Vagina (tissue), 2 donors: ENCODE measurements around the gene PPP2R3A. TPM values are rescaled to one million over a fixed set of nuclear protein-coding genes. Genes with fewer than 3 reads are reported as not detected.

Source experiments
- DNase-seq, 2 donors: peaks; one replicate each; pipeline ENCODE4 v3.0.0-alpha.2; 2017; ENCODE audit errors: extremely low spot score in 2 of 2
- H3K27ac ChIP-seq: fragments of 200-600 bp; sonication (generic); one replicate; pipeline ENCODE4 v1.5.1; 2019
- H3K27me3 ChIP-seq: fragments of 200-600 bp; sonication (generic); one replicate; pipeline ENCODE4 v1.5.1; 2019
- H3K36me3 ChIP-seq, 2 donors: fragments of 200-600 bp; sonication (generic); one replicate each; pipeline ENCODE4 v1.5.1; 2017 to 2019
- H3K4me1 ChIP-seq: fragments of 200-600 bp; sonication (generic); one replicate; pipeline ENCODE4 v1.5.1; 2019
- H3K4me3 ChIP-seq, 2 donors: fragments of 200-600 bp; sonication (generic); 1 replicate in 1 of 2; 2 replicates in 1 of 2; pipeline ENCODE4 v1.5.1; 2016 to 2019
- H3K9me3 ChIP-seq: fragments of 200-600 bp; sonication (generic); one replicate; pipeline ENCODE4 v1.5.1; 2019
- CTCF ChIP-seq, 3 experiments: fragments of 450-650 bp in 2 of 3; fragments of 200-600 bp in 1 of 3; sonication (generic) in 1 of 3; IDR thresholded peaks; one replicate each; pipeline ENCODE4 v1.5.1; 2017 to 2019; ENCODE audit warnings: antibody characterized with exemption in 3 of 3, mild to moderate bottlenecking in 2 of 3, moderate library complexity in 2 of 3
- POLR2A ChIP-seq, 2 donors: fragments of 450-650 bp; IDR thresholded peaks; one replicate each; pipeline ENCODE4 v1.6.1; 2017; ENCODE audit warnings: antibody characterized with exemption in 2 of 2, mild to moderate bottlenecking in 2 of 2, moderate library complexity in 2 of 2
- POLR2AphosphoS5 ChIP-seq, 2 donors: sonication (generic); formaldehyde crosslinking; IDR thresholded peaks; one replicate each; pipeline ENCODE4 v1.9.0; 2017; ENCODE audit warnings: antibody characterized with exemption in 2 of 2, mild to moderate bottlenecking in 2 of 2, low read depth in 1 of 2; ENCODE audit not compliant: insufficient read depth in 1 of 2
- intact Hi-C: fragments of 100-400 bp; cut with DNase I; formaldehyde crosslinking; loops from one replicate; pipeline ENCODE4 v1.15.1; 2023
- total RNA-seq: library from RNA; depleted of rRNA; stranded (reverse); fragments of >200 nt; gene quantifications from one replicate; pipeline ENCODE4 v1.2.3, GENCODE V29; 2016

The PPP2R3A gene
- total RNA-seq, 1 donor from 2014 or later: 15.5 TPM

- no peak for DNase-seq
- intact Hi-C loops: loop anchor here (10.0 kb wide), 1 partner anchor 230 kb away; the partner anchor contains the start of gene MSL2
- no peak overlapping the region for H3K27ac ChIP-seq
Measured at GRCh38 chr3:135964160-135964955, 1.2 kb upstream of the PPP2R3A start.

GRCh38 chr3:135965129-135965505, 411 bp upstream of the PPP2R3A start:
- Histone ChIP-seq H3K27ac (peak overlapping the region; percentile 94), H3K9me3 (no peaks in the 10 kb centered on the region), H3K27me3 (no peaks in the 10 kb centered on the region), H3K4me1 (peaks cover 42% of the 10 kb centered on the region), H3K36me3 (no peaks in the 10 kb centered on the region), H3K4me3 (peak overlapping the region; percentile 59 to 92)
- no peak for TF ChIP-seq POLR2AphosphoS5 (IDR thresholded peaks at IDR 0.05; ENCODE audit: insufficient read depth in 1 of 2, low read depth in 1 of 2)
- TF ChIP-seq CTCF (IDR thresholded peaks at IDR 0.05): no peak
- intact Hi-C loops: loop anchor here (10.0 kb wide), 1 partner anchor 230 kb away; the partner anchor contains the start of gene MSL2
- DNase-seq: no peak

More at GRCh38 chr3:135964160-135964955, 1.2 kb upstream of the PPP2R3A start:
- Histone ChIP-seq H3K4me1 (peaks cover 42% of the 10 kb centered on the region), H3K4me3 (no peak overlapping the region), H3K36me3 (no peaks in the 10 kb centered on the region), H3K27me3 (no peaks in the 10 kb centered on the region), H3K9me3 (no peaks in the 10 kb centered on the region)
- TF ChIP-seq POLR2A (IDR thresholded peaks at IDR 0.05) (no peak), CTCF (IDR thresholded peaks at IDR 0.05) (no peak), POLR2AphosphoS5 (IDR thresholded peaks at IDR 0.05; ENCODE audit: insufficient read depth in 1 of 2, low read depth in 1 of 2) (no peak)

GRCh38 chr3:135966271-135966961, 888 bp downstream of the PPP2R3A start:
- Histone ChIP-seq H3K27ac (peak overlapping the region; percentile 94), H3K27me3 (no peaks in the 10 kb centered on the region), H3K4me3 (peak overlapping the region; percentile 59 to 92), H3K9me3 (no peaks in the 10 kb centered on the region), H3K4me1 (peaks cover 42% of the 10 kb centered on the region), H3K36me3 (no peaks in the 10 kb centered on the region)
- TF ChIP-seq POLR2AphosphoS5 (IDR thresholded peaks at IDR 0.05; ENCODE audit: insufficient read depth in 1 of 2, low read depth in 1 of 2): no peak
- no peak for TF ChIP-seq POLR2A (IDR thresholded peaks at IDR 0.05)
- no peak for TF ChIP-seq CTCF (IDR thresholded peaks at IDR 0.05)
- peak in 1 of 2 donors; percentile 91 for DNase-seq
- intact Hi-C loops: loop anchor here (10.0 kb wide), 1 partner anchor 228 kb away; the partner anchor contains the start of gene MSL2

GRCh38 chr3:135966962-135967274, 1.4 kb downstream of the PPP2R3A start:
- peak overlapping the region; percentile 59 to 92 for H3K4me3 ChIP-seq
- no peak for DNase-seq
- H3K36me3 ChIP-seq: no peaks in the 10 kb centered on the region
- H3K27me3 ChIP-seq: no peaks in the 10 kb centered on the region
- H3K4me1 ChIP-seq: peaks cover 42% of the 10 kb centered on the region
- no peak for TF ChIP-seq CTCF (IDR thresholded peaks at IDR 0.05)
- H3K9me3 ChIP-seq: no peaks in the 10 kb centered on the region
- peak overlapping the region; percentile 94 for H3K27ac ChIP-seq
- intact Hi-C loops: loop anchor here (10.0 kb wide), 1 partner anchor 228 kb away; the partner anchor contains the start of gene MSL2

GRCh38 chr3:135967867-135968266, 2.3 kb downstream of the PPP2R3A start:
- no peak for DNase-seq
- H3K27ac ChIP-seq: no peak overlapping the region
- intact Hi-C loops: loop anchor here (10.0 kb wide), 1 partner anchor 227 kb away; the partner anchor contains the start of gene MSL2
- H3K9me3 ChIP-seq: no peaks in the 10 kb centered on the region
- no peaks in the 10 kb centered on the region for H3K27me3 ChIP-seq
- no peak for TF ChIP-seq POLR2A (IDR thresholded peaks at IDR 0.05)
- no peak for TF ChIP-seq CTCF (IDR thresholded peaks at IDR 0.05)
- no peak for TF ChIP-seq POLR2AphosphoS5 (IDR thresholded peaks at IDR 0.05; ENCODE audit: insufficient read depth in 1 of 2, low read depth in 1 of 2)
- peaks cover 42% of the 10 kb centered on the region for H3K4me1 ChIP-seq
- no peaks in the 10 kb centered on the region for H3K36me3 ChIP-seq
- H3K4me3 ChIP-seq: no peak overlapping the region
